Activated CD4-positive, alpha-beta memory T cell treated with anti-CD3 and anti-CD28 coated beads for 36 hours (primary cell): ENCODE data around the gene UBASH3B. TPM values are rescaled to one million over a fixed set of nuclear protein-coding genes. Genes with fewer than 3 reads are reported as not detected.
A peak's percentile ranks its signal among the peaks of the same experiment; 100 is the strongest.

ENCODE experiments used
- CTCF ChIA-PET: fragments of 350-600 bp; sonication (Branson Sonifier 250); formaldehyde crosslinking; loops from one replicate; lab custom pipeline; 2021; ENCODE audit warnings: antibody characterized with exemption, inconsistent platforms; lab: Charles Lee
- POLR2A ChIA-PET: fragments of 350-600 bp; sonication (Branson Sonifier 250); formaldehyde crosslinking; loops from one replicate; lab custom pipeline; 2021; ENCODE audit warnings: antibody characterized with exemption; lab: Charles Lee
- DNase-seq: peaks from one replicate; pipeline ENCODE4 v3.0.0-alpha.2; 2020
- H3K27ac Mint-ChIP-seq: one replicate; pipeline ENCODE4 v1.8.0; 2021; ENCODE audit warnings: mixed read lengths
- H3K27me3 Mint-ChIP-seq: one replicate; pipeline ENCODE4 v1.8.0; 2021; ENCODE audit warnings: mixed read lengths
- H3K36me3 Mint-ChIP-seq: one replicate; pipeline ENCODE4 v1.8.0; 2021; ENCODE audit warnings: mixed read lengths
- H3K4me1 Mint-ChIP-seq: one replicate; pipeline ENCODE4 v1.8.0; 2021; ENCODE audit warnings: low read depth, mixed read lengths
- H3K4me3 Mint-ChIP-seq: one replicate; pipeline ENCODE4 v1.8.0; 2021; ENCODE audit warnings: mild to moderate bottlenecking, mixed read lengths
- H3K9me3 Mint-ChIP-seq: one replicate; pipeline ENCODE4 v1.8.0; 2021; ENCODE audit warnings: mixed read lengths
- intact Hi-C: fragments of 100-400 bp; cut with micrococcal nuclease; formaldehyde crosslinking; loops from one replicate; pipeline ENCODE4 v1.15.1; 2023
- total RNA-seq, 2 experiments: library from RNA; stranded (reverse); gene quantifications; one replicate each; pipeline ENCODE4 v1.2.3, GENCODE V29; 2021

The UBASH3B gene
- total RNA-seq, 2 experiments from 2014 or later: 18.8 to 20.8 TPM

DNA sequence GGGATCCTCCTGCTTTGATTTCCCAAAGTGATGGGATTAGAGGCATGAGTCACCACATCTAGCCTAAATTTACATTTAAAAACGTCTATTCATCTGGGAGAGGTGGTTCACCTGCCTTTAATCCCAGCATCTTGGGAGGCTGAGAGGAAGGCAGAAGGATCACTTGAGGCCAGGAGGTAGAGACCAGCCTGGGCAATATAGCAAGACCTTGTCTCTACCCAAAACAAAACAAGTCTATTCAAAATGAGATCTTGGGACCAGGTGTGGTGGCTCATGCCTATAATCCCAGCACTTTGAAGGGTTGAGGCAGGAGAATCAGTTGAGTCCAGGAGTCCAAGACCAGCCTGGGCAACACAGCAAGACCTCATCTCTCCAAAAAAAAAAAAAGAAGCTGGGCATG lies 4.9 kb upstream of the UBASH3B start:
- ChIA-PET POLR2A (no interaction called here), CTCF (interaction anchor here (2.7 kb wide), 1 partner anchor 104 kb away, joined by 11 read pairs; no protein-coding TSS in a partner anchor)
- H3K4me3 Mint-ChIP-seq: no peak overlapping the region
- no peaks in the 10 kb centered on the region for H3K36me3 Mint-ChIP-seq
- H3K27ac Mint-ChIP-seq: no peak overlapping the region
- peaks cover 7% of the 10 kb centered on the region for H3K4me1 Mint-ChIP-seq
- H3K27me3 Mint-ChIP-seq: peaks cover 4% of the 10 kb centered on the region
- intact Hi-C loops: loop anchor here (10.0 kb wide), 1 partner anchor 804 kb away; no protein-coding TSS in a partner anchor
- H3K9me3 Mint-ChIP-seq: no peaks in the 10 kb centered on the region
- DNase-seq: no peak

- no peak overlapping the region for H3K4me3 Mint-ChIP-seq
- no peak overlapping the region for H3K27ac Mint-ChIP-seq
- intact Hi-C loops: loop anchor here (10.0 kb wide), 1 partner anchor 802 kb away; no protein-coding TSS in a partner anchor
- no peaks in the 10 kb centered on the region for H3K36me3 Mint-ChIP-seq
- no peaks in the 10 kb centered on the region for H3K9me3 Mint-ChIP-seq
- no peak for DNase-seq
- ChIA-PET CTCF (interaction anchor here (0.9 to 2.7 kb wide), 4 partner anchors 97 to 129 kb away, joined by 3 to 13 read pairs (median 7); no protein-coding TSS in a partner anchor), POLR2A (no interaction called here)
- peaks cover 16% of the 10 kb centered on the region for H3K4me1 Mint-ChIP-seq
- peaks cover 4% of the 10 kb centered on the region for H3K27me3 Mint-ChIP-seq
Observed at GRCh38 chr11:122652495-122652894, 3.0 kb upstream of the UBASH3B start.

DNA sequence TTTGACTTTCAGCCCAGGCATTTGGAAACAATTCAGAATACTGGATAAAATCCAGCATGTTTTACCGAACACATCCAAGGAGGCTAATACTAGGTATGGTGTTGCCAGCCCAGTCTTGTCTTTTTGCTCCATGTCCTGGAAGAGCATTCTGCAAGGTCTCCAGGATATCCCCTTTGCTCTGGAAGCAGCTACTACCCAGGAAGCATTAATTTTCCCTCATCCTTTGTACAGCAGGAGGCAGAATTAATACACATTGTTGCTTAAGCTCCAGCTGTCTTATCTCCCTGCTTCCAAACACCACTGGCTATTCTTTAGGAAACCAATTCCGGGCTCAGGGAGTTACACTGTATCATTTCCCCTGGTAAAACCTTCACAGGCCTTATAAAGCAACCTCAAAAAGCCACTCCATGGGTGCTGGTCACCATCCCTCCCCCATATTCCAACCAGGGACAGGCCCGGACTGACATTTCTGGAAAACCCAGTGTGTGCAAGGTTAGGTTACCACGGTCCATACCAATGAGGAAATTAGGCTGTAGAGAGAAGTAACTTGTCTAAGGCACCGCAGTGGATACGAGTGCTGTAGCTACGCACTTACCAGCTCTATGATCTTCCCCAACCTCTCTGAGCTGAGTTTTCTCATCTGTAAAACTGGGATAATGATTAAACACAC lies 1.5 kb upstream of the UBASH3B start:
- H3K27me3 Mint-ChIP-seq: peaks cover 4% of the 10 kb centered on the region
- intact Hi-C loops: loop anchor here (2.0 to 10.0 kb wide), 2 partner anchors 25 to 801 kb away; no protein-coding TSS in a partner anchor
- ChIA-PET CTCF (interaction anchor here (1.1 to 8.7 kb wide), 2 partner anchors 42 to 96 kb away, joined by 3 to 136 read pairs; no protein-coding TSS in a partner anchor), POLR2A (no interaction called here)
- no peak overlapping the region for H3K4me3 Mint-ChIP-seq
- H3K27ac Mint-ChIP-seq: no peak overlapping the region
- peaks cover 28% of the 10 kb centered on the region for H3K4me1 Mint-ChIP-seq
- no peaks in the 10 kb centered on the region for H3K36me3 Mint-ChIP-seq
- DNase-seq: no peak
- H3K9me3 Mint-ChIP-seq: no peaks in the 10 kb centered on the region

- peak overlapping the region; percentile 85 for H3K27ac Mint-ChIP-seq
- DNase-seq: peak; percentile 64
- H3K4me3 Mint-ChIP-seq: peak overlapping the region; percentile 81
- no peaks in the 10 kb centered on the region for H3K36me3 Mint-ChIP-seq
- peaks cover 42% of the 10 kb centered on the region for H3K4me1 Mint-ChIP-seq
- intact Hi-C loops: loop anchor here (10.0 kb wide), 1 partner anchor 799 kb away; no protein-coding TSS in a partner anchor
- ChIA-PET CTCF (interaction anchor here (0.5 to 8.7 kb wide), 32 partner anchors 11 to 381 kb away, joined by 3 to 136 read pairs (median 5); no protein-coding TSS in a partner anchor), POLR2A (interaction anchor here (0.7 to 3.6 kb wide), 13 partner anchors 11 to 201 kb away, joined by 3 to 14 read pairs (median 5); no protein-coding TSS in a partner anchor)
- H3K27me3 Mint-ChIP-seq: peaks cover 4% of the 10 kb centered on the region
- H3K9me3 Mint-ChIP-seq: no peaks in the 10 kb centered on the region
Observed at GRCh38 chr11:122656073-122656630, 630 bp downstream of the UBASH3B start.

- no peaks in the 10 kb centered on the region for H3K9me3 Mint-ChIP-seq
Observed at GRCh38 chr11:122656631-122657101, 1.1 kb downstream of the UBASH3B start.

DNA sequence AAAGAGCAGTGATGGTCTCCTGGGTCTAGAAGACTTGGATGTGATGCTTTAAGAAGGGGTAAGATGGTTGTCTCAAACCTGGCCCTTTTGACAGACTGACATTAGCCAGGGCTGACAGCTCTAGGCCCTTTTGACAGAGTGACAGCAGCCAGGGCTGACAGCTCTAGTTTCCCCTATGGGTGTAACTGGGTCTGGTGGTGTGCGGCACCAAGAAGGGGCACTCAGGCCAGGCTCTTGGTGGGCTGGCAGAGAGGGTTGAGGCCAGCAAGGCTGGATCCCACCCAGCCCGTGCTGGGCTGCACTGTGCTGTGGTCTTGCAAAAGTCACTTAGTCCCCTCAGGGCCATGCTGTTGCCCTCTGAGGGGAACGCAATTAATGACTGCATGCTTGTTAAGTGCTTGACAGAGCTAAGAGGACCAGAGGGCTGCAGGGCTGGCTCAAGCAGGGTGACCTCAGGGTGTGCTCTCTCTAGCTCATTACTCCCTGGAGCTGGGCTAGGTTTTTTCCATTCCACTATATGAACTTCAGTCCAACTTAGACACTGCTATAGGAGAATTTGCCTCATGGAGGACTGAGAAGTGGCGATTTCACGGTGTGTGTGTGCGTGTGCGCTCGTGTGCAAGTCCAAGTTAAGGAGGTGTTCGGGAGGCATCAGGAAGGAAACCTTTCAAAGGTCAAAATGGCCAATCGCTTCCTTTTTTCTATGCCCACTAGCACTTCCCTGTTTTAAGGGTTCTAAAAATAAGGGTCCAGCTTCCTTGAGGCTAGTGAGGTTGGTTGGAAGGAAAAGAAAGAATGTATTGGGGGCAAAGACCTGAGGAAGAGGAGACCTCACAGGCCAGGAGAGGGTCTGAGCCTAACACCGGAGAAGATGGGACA lies 4.4 kb downstream of the UBASH3B start:
- Mint-ChIP-seq H3K27me3 (peaks cover 2% of the 10 kb centered on the region), H3K36me3 (no peaks in the 10 kb centered on the region), H3K27ac (no peak overlapping the region), H3K9me3 (no peaks in the 10 kb centered on the region), H3K4me3 (no peak overlapping the region), H3K4me1 (peaks cover 56% of the 10 kb centered on the region)
- ChIA-PET CTCF (interaction anchor here (1.1 to 8.7 kb wide), 4 partner anchors 15 to 121 kb away, joined by 3 to 136 read pairs (median 10); no protein-coding TSS in a partner anchor), POLR2A (interaction anchor here (0.6 to 1.2 kb wide), 2 partner anchors 72 to 86 kb away, joined by 3 read pairs; no protein-coding TSS in a partner anchor)
- intact Hi-C loops: loop anchor here (10.0 kb wide), 1 partner anchor 795 kb away; no protein-coding TSS in a partner anchor
- no peak for DNase-seq

More at GRCh38 chr11:122656631-122657101, 1.1 kb downstream of the UBASH3B start:
- Mint-ChIP-seq H3K4me3 (peak overlapping the region; percentile 81), H3K36me3 (no peaks in the 10 kb centered on the region), H3K27ac (peak overlapping the region; percentile 85), H3K27me3 (peaks cover 4% of the 10 kb centered on the region), H3K4me1 (peaks cover 44% of the 10 kb centered on the region)
- ChIA-PET CTCF (interaction anchor here (0.8 to 8.7 kb wide), 22 partner anchors 11 to 381 kb away, joined by 3 to 136 read pairs (median 5); no protein-coding TSS in a partner anchor), POLR2A (interaction anchor here (0.7 to 3.6 kb wide), 11 partner anchors 11 to 200 kb away, joined by 3 to 14 read pairs (median 5); no protein-coding TSS in a partner anchor)
- intact Hi-C loops: loop anchor here (10.0 kb wide), 1 partner anchor 798 kb away; no protein-coding TSS in a partner anchor
- DNase-seq: peak; percentile 54

- Mint-ChIP-seq H3K27ac (no peak overlapping the region), H3K9me3 (no peaks in the 10 kb centered on the region), H3K36me3 (no peaks in the 10 kb centered on the region), H3K27me3 (no peaks in the 10 kb centered on the region), H3K4me1 (peaks cover 51% of the 10 kb centered on the region), H3K4me3 (no peak overlapping the region)
- ChIA-PET CTCF (interaction anchor here (8.7 kb wide), 1 partner anchor 89 kb away, joined by 136 read pairs; no protein-coding TSS in a partner anchor), POLR2A (no interaction called here)
- DNase-seq: no peak
- intact Hi-C loops: no loop called here
Observed at GRCh38 chr11:122661182-122661945, 5.8 kb downstream of the UBASH3B start.

GRCh38 chr11:122663056-122663740 lies 7.7 kb downstream of the UBASH3B start:
- ChIA-PET CTCF (interaction anchor here (1.4 to 2.3 kb wide), 2 partner anchors 12 to 34 kb away, joined by 5 read pairs; no protein-coding TSS in a partner anchor), POLR2A (no interaction called here)
- DNase-seq: no peak
- Mint-ChIP-seq H3K27me3 (no peaks in the 10 kb centered on the region), H3K36me3 (no peaks in the 10 kb centered on the region), H3K4me1 (peaks cover 52% of the 10 kb centered on the region), H3K27ac (no peak overlapping the region), H3K4me3 (no peak overlapping the region), H3K9me3 (no peaks in the 10 kb centered on the region)
- intact Hi-C loops: no loop called here

DNA sequence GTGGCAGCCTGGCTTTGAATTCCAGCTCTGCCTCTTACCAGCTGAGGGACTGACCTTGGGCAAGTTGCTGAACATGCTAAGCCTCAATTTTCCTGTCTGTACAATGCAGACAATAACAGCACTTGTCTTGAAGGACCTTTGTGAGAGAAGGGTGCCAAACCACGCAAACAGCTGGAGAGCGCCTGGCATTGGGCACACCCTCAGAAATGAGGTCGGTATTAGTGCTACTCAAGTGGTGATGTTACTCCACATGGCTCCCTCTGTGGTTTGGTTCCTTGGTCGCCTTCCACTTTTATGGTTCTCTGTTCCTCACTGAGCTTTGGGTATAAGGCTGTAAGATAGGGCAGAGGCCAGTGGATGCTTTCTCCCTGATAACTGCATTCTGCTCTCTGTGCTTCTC lies 8.2 kb downstream of the UBASH3B start:
- Mint-ChIP-seq H3K36me3 (no peaks in the 10 kb centered on the region), H3K27ac (no peak overlapping the region), H3K4me1 (peaks cover 52% of the 10 kb centered on the region), H3K9me3 (no peaks in the 10 kb centered on the region), H3K27me3 (no peaks in the 10 kb centered on the region), H3K4me3 (no peak overlapping the region)
- CTCF ChIA-PET: interaction anchor here (1.4 to 2.3 kb wide), 2 partner anchors 11 to 35 kb away, joined by 5 read pairs; no protein-coding TSS in a partner anchor
- intact Hi-C loops: no loop called here
- DNase-seq: no peak
- POLR2A ChIA-PET: no interaction called here

DNA sequence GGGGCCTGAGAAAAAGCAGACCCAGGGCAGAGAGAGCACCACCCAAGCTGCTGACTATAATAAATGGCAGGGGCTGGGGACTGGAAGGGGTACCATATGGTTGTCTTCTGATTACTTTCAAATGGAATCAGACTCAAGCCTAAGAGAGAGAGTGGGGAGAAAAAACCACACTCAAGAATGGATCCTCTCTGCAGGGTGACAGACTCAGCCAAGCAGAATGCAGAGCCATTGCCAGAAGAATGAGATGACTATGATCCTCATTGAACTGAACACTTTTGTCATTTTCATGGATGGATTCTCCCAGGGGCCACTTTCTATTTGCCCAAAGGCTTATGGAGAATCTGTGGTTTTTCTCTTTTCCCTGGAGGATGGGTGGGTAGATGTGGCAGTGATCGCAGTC lies 8.7 kb downstream of the UBASH3B start:
- Mint-ChIP-seq H3K36me3 (peaks cover 2% of the 10 kb centered on the region), H3K27me3 (no peaks in the 10 kb centered on the region), H3K9me3 (peaks cover under 1% of the 10 kb centered on the region), H3K4me3 (no peak overlapping the region), H3K4me1 (peaks cover 53% of the 10 kb centered on the region), H3K27ac (no peak overlapping the region)
- DNase-seq: no peak
- ChIA-PET CTCF (interaction anchor here (1.4 to 2.3 kb wide), 3 partner anchors 11 to 190 kb away, joined by 4 to 5 read pairs (median 5); no protein-coding TSS in a partner anchor), POLR2A (no interaction called here)
- intact Hi-C loops: no loop called here
